ENCODE results near the gene SNRNP25.

Gene SNRNP25

GRCh38 chr16:63998-64913 lies 10.6 kb downstream of the SNRNP25 start:
- TF ChIP-seq SIN3A (IDR thresholded peaks at IDR 0.05; ENCODE audit: borderline replicate concordance, insufficient read depth, low read length) (no peak), TAF1 (IDR thresholded peaks at IDR 0.05; ENCODE audit: borderline replicate concordance, insufficient read depth, low read length) (no peak), REST (IDR thresholded peaks at IDR 0.05; ENCODE audit: insufficient read depth in 1 of 2, low read depth in 2 of 2, low read length in 2 of 2) (no peak), FOXP2 (optimal IDR thresholded peaks at IDR 0.05; ENCODE audit: borderline replicate concordance, extremely low read depth, extremely low read length, insufficient read depth) (no peak), POLR2AphosphoS5 (IDR thresholded peaks at IDR 0.05; ENCODE audit: low read depth, low read length) (no peak)

- no peak for TF ChIP-seq TAF1 (IDR thresholded peaks at IDR 0.05; ENCODE audit: borderline replicate concordance, insufficient read depth, low read length)
- TF ChIP-seq POLR2AphosphoS5 (IDR thresholded peaks at IDR 0.05; ENCODE audit: low read depth, low read length), result no peak
- TF ChIP-seq REST (IDR thresholded peaks at IDR 0.05; ENCODE audit: insufficient read depth in 1 of 2, low read depth in 2 of 2, low read length in 2 of 2), result no peak
- no peak for TF ChIP-seq SIN3A (IDR thresholded peaks at IDR 0.05; ENCODE audit: borderline replicate concordance, insufficient read depth, low read length)
- no peak for TF ChIP-seq FOXP2 (optimal IDR thresholded peaks at IDR 0.05; ENCODE audit: borderline replicate concordance, extremely low read depth, extremely low read length, insufficient read depth)
These were observed 11.3 kb downstream of the SNRNP25 start for GRCh38 chr16:64914-65255.

- TF ChIP-seq TAF1 (IDR thresholded peaks at IDR 0.05; ENCODE audit: borderline replicate concordance, insufficient read depth, low read length), result no peak
- TF ChIP-seq SIN3A (IDR thresholded peaks at IDR 0.05; ENCODE audit: borderline replicate concordance, insufficient read depth, low read length), result no peak
- no peak for TF ChIP-seq POLR2AphosphoS5 (IDR thresholded peaks at IDR 0.05; ENCODE audit: low read depth, low read length)
- peak; percentile 60 for TF ChIP-seq FOXP2 (optimal IDR thresholded peaks at IDR 0.05; ENCODE audit: borderline replicate concordance, extremely low read depth, extremely low read length, insufficient read depth)
- TF ChIP-seq REST (IDR thresholded peaks at IDR 0.05; ENCODE audit: insufficient read depth in 1 of 2, low read depth in 2 of 2, low read length in 2 of 2), result no peak
These were observed 12.1 kb downstream of the SNRNP25 start for GRCh38 chr16:65745-66144.

- TF ChIP-seq SIN3A (IDR thresholded peaks at IDR 0.05; ENCODE audit: borderline replicate concordance, insufficient read depth, low read length) (no peak), POLR2AphosphoS5 (IDR thresholded peaks at IDR 0.05; ENCODE audit: low read depth, low read length) (no peak), REST (IDR thresholded peaks at IDR 0.05; ENCODE audit: insufficient read depth in 1 of 2, low read depth in 2 of 2, low read length in 2 of 2) (no peak), TAF1 (IDR thresholded peaks at IDR 0.05; ENCODE audit: borderline replicate concordance, insufficient read depth, low read length) (no peak), FOXP2 (optimal IDR thresholded peaks at IDR 0.05; ENCODE audit: borderline replicate concordance, extremely low read depth, extremely low read length, insufficient read depth) (no peak)
These were observed 12.9 kb downstream of the SNRNP25 start for GRCh38 chr16:66309-67182.
